SU-DHL-6 (cell line): ENCODE results near the gene CLIC5.

Experiments used
- H2AFZ ChIP-seq: fragments of 200-600 bp; sonication (generic); 2 replicates; pipeline ENCODE4 v1.6.1; 2014; ENCODE audit warnings: low read depth, mild to moderate bottlenecking, moderate library complexity, mixed read lengths, antibody characterized with exemption, low read length; ENCODE audit not compliant: severe bottlenecking
- H3F3A ChIP-seq: fragments of 200-600 bp; shearing (Covaris generic); 2 replicates; pipeline ENCODE4 v1.6.0; 2016; ENCODE audit warnings: antibody characterized with exemption, mild to moderate bottlenecking; ENCODE audit not compliant: insufficient read depth
- H3K27ac ChIP-seq: fragments of 200-600 bp; sonication (generic); 2 replicates; pipeline ENCODE4 v1.5.1; 2016; ENCODE audit warnings: low read depth, mild to moderate bottlenecking, low read length, moderate library complexity, mixed read lengths
- H3K27me3 ChIP-seq: fragments of 200-600 bp; sonication (generic), shearing (Covaris generic); 2 replicates; pipeline ENCODE4 v1.6.0; 2014; ENCODE audit warnings: mild to moderate bottlenecking, low read length
- H3K36me3 ChIP-seq: fragments of 200-600 bp; sonication (generic); 2 replicates; pipeline ENCODE4 v1.6.1; 2014; ENCODE audit warnings: mild to moderate bottlenecking, low read length, mixed read lengths
- H3K4me2 ChIP-seq: fragments of 300-600, 200-600 bp; shearing (Covaris generic), sonication (generic); 2 replicates; pipeline ENCODE4 v1.6.0; 2014; ENCODE audit warnings: low read length, low read depth, mild to moderate bottlenecking; ENCODE audit not compliant: poor library complexity, severe bottlenecking
- H3K4me3 ChIP-seq: fragments of 200-600 bp; sonication (generic); 2 replicates; pipeline ENCODE4 v1.5.1; 2014; ENCODE audit warnings: antibody characterized with exemption, low read length, mild to moderate bottlenecking, mixed read lengths; ENCODE audit not compliant: insufficient read depth, poor library complexity, severe bottlenecking
- H3K79me2 ChIP-seq: fragments of 200-600 bp; sonication (generic); 2 replicates; pipeline ENCODE4 v1.6.1; 2014; ENCODE audit warnings: mild to moderate bottlenecking, low read length, moderate library complexity; ENCODE audit not compliant: insufficient read depth
- H3K9ac ChIP-seq: fragments of 200-600 bp; sonication (generic); 2 replicates; pipeline ENCODE4 v1.7.0; 2014; ENCODE audit warnings: mild to moderate bottlenecking, low read length
- H3K9me2 ChIP-seq: fragments of 200-600 bp; sonication (generic); replicated peaks from 2 replicates; pipeline ENCODE4 v1.6.1; 2014; ENCODE audit warnings: low read length; ENCODE audit not compliant: insufficient read depth
- H3K9me3 ChIP-seq: fragments of 200-600 bp; sonication (generic); 2 replicates; pipeline ENCODE4 v1.6.1; 2014; ENCODE audit warnings: low read length, mixed read lengths; ENCODE audit not compliant: insufficient read depth
- H4K20me1 ChIP-seq: fragments of 200-600 bp; sonication (generic); 2 replicates; pipeline ENCODE4 v1.6.1; 2014; ENCODE audit warnings: low read depth, mild to moderate bottlenecking, antibody characterized with exemption, low read length, moderate library complexity, mixed read lengths
- EZH2phosphoT487 ChIP-seq: fragments of 200-600 bp; sonication (generic), shearing (Covaris generic); conservative IDR thresholded peaks from 2 replicates; pipeline ENCODE4 v1.6.1; 2018; ENCODE audit warnings: mild to moderate bottlenecking, antibody characterized with exemption, low read length, moderate library complexity, mixed read lengths
- TF ChIP-seq, protein P1 (sequence below): fragments of 200-600 bp; sonication (generic); IDR thresholded peaks from one replicate; pipeline ENCODE4 v1.5.1; 2017; ENCODE audit warnings: antibody characterized with exemption, mild to moderate bottlenecking, low read length, moderate library complexity; ENCODE audit not compliant: insufficient read depth, poor library complexity, severe bottlenecking

CLIC5 gene

DNA sequence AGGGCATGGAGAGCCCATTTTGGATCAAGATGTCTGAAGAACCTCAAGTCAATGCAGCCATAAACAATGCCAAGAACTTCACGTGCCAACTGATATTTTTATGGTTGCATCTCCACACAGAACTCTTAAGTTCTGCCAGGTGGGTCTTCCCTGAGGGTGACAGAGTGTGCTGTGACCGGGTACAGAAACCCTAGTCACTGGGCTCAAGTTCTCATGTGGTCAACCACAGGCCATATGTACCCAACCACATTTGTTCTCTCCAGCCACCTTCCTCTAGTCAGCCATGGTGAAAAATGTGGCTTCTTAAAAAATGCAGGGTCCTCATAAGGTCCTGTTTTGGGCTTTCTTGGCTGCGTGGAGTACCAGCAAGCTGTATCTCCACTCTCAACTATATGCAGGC lies 48.9 kb downstream of the CLIC5 start:
- Histone ChIP-seq H3K79me2 (no peaks in the 10 kb centered on the region), H3K9me2 (no peaks in the 10 kb centered on the region), H3F3A (no peaks in the 10 kb centered on the region), H3K9ac (no peak overlapping the region), H3K27me3 (no peaks in the 10 kb centered on the region), H3K9me3 (no peaks in the 10 kb centered on the region), H3K4me3 (no peak overlapping the region), H3K4me2 (no peak overlapping the region), H3K27ac (no peak overlapping the region), H2AFZ (no peak overlapping the region), H4K20me1 (no peaks in the 10 kb centered on the region), H3K36me3 (no peaks in the 10 kb centered on the region)
- TF ChIP-seq, protein P1, sequence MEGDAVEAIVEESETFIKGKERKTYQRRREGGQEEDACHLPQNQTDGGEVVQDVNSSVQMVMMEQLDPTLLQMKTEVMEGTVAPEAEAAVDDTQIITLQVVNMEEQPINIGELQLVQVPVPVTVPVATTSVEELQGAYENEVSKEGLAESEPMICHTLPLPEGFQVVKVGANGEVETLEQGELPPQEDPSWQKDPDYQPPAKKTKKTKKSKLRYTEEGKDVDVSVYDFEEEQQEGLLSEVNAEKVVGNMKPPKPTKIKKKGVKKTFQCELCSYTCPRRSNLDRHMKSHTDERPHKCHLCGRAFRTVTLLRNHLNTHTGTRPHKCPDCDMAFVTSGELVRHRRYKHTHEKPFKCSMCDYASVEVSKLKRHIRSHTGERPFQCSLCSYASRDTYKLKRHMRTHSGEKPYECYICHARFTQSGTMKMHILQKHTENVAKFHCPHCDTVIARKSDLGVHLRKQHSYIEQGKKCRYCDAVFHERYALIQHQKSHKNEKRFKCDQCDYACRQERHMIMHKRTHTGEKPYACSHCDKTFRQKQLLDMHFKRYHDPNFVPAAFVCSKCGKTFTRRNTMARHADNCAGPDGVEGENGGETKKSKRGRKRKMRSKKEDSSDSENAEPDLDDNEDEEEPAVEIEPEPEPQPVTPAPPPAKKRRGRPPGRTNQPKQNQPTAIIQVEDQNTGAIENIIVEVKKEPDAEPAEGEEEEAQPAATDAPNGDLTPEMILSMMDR, result no peak
- no peak for TF ChIP-seq EZH2phosphoT487

DNA sequence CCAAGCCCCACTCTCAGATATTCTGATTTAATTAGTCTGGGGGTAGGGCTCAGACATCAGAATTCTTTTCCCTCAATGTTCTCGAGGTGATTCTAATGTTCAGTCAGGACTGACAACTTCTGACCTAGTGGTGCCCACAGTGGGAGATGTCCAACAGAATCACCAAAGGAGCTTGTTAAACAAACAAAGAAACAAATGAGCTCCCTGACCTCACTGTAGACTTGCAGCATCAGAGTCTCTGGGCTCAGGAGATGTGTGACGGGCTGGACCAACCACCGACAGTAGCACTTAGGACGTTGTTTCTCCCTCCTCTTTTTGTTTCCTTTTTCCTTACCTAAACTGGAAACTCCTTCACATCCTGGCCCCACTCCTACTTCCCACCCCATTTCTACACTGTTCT lies 49.3 kb downstream of the CLIC5 start:
- Histone ChIP-seq H3K9me3 (no peaks in the 10 kb centered on the region), H3K9me2 (no peaks in the 10 kb centered on the region), H3K4me3 (no peak overlapping the region), H3K27me3 (no peaks in the 10 kb centered on the region), H3K36me3 (no peaks in the 10 kb centered on the region), H2AFZ (no peak overlapping the region), H3K9ac (no peak overlapping the region), H3K27ac (no peak overlapping the region), H3F3A (no peaks in the 10 kb centered on the region), H3K4me2 (no peak overlapping the region), H4K20me1 (no peaks in the 10 kb centered on the region), H3K79me2 (no peaks in the 10 kb centered on the region)
- TF ChIP-seq, protein P1, result no peak
- TF ChIP-seq EZH2phosphoT487, result no peak

DNA sequence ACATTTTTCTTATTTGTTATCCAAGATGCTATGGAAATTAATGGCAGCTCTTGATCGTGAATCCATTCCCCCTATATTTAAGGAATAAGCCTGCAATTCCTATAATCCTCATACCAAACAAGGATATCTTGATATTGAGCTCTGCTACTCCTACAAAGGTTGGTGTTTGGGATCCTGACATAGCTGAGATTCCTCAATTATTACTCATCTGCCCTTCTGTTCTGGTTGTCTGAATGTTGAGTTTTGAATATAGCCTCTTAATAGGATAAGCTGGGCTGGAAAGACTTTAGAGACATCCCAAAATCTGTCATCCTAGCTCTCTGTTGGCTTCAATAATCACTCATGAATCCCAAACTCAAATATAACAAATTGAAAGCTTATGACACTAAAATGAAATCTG lies 49.9 kb downstream of the CLIC5 start:
- no peaks in the 10 kb centered on the region for H3K79me2 ChIP-seq
- H3K4me3 ChIP-seq, result no peak overlapping the region
- no peak for TF ChIP-seq EZH2phosphoT487
- TF ChIP-seq, protein P1, result no peak
- H3K27ac ChIP-seq, result no peak overlapping the region
- no peaks in the 10 kb centered on the region for H3K27me3 ChIP-seq
- H4K20me1 ChIP-seq, result no peaks in the 10 kb centered on the region
- H3K4me2 ChIP-seq, result no peak overlapping the region
- no peaks in the 10 kb centered on the region for H3K9me3 ChIP-seq
- no peak overlapping the region for H3K9ac ChIP-seq
- no peaks in the 10 kb centered on the region for H3K36me3 ChIP-seq
- H3K9me2 ChIP-seq, result no peaks in the 10 kb centered on the region
- H2AFZ ChIP-seq, result no peak overlapping the region
- no peaks in the 10 kb centered on the region for H3F3A ChIP-seq

GRCh38 chr6:45965007-45965406 lies 50.7 kb downstream of the CLIC5 start:
- Histone ChIP-seq H3K9me2 (no peaks in the 10 kb centered on the region), H3K9me3 (no peaks in the 10 kb centered on the region), H4K20me1 (no peaks in the 10 kb centered on the region), H3K79me2 (no peaks in the 10 kb centered on the region), H3F3A (no peaks in the 10 kb centered on the region), H3K9ac (no peak overlapping the region), H3K4me3 (no peak overlapping the region), H3K36me3 (no peaks in the 10 kb centered on the region), H3K4me2 (no peak overlapping the region), H3K27me3 (no peaks in the 10 kb centered on the region), H3K27ac (no peak overlapping the region), H2AFZ (no peak overlapping the region)
- TF ChIP-seq, protein P1, result no peak
- TF ChIP-seq EZH2phosphoT487, result no peak
